Mononuclear cell (primary cell): ENCODE data around the gene STK35. TPM values are rescaled to one million over a fixed set of nuclear protein-coding genes. Genes with fewer than 3 reads are reported as not detected.

Source experiments
- H3K27me3 ChIP-seq: 2 replicates; pipeline ENCODE4 v1.6.0; 2011; ENCODE audit warnings: low read length, control low read depth; ENCODE audit not compliant: insufficient read depth
- H3K4me1 ChIP-seq: 2 replicates; pipeline ENCODE4 v1.5.1; 2011; ENCODE audit warnings: mild to moderate bottlenecking, low read length, control low read depth; ENCODE audit not compliant: insufficient read depth
- H3K4me3 ChIP-seq: 2 replicates; pipeline ENCODE4 v1.5.1; 2011; ENCODE audit warnings: mild to moderate bottlenecking, low read length, moderate library complexity
- H3K9me3 ChIP-seq: 2 replicates; pipeline ENCODE4 v1.5.1; 2011; ENCODE audit warnings: low read depth, mild to moderate bottlenecking, control low read depth, low read length
- total RNA-seq: library from RNA; depleted of rRNA; stranded (reverse); fragments of >200 nt; gene quantifications from one replicate; pipeline ENCODE4 v1.2.3, GENCODE V29; 2012

The STK35 gene
- total RNA-seq, 1 donor, result 30.2 TPM

GRCh38 chr20:2152317-2152716, 50.7 kb downstream of the STK35 start:
- H3K27me3 ChIP-seq, result no peaks in the 10 kb centered on the region
- H3K4me1 ChIP-seq, result no peaks in the 10 kb centered on the region
- no peaks in the 10 kb centered on the region for H3K9me3 ChIP-seq
- no peak overlapping the region for H3K4me3 ChIP-seq

GRCh38 chr20:2153326-2153725, 51.7 kb downstream of the STK35 start:
- Histone ChIP-seq H3K4me1 (no peaks in the 10 kb centered on the region), H3K4me3 (no peak overlapping the region), H3K27me3 (no peaks in the 10 kb centered on the region), H3K9me3 (no peaks in the 10 kb centered on the region)

- no peaks in the 10 kb centered on the region for H3K27me3 ChIP-seq
- no peaks in the 10 kb centered on the region for H3K9me3 ChIP-seq
- no peaks in the 10 kb centered on the region for H3K4me1 ChIP-seq
- H3K4me3 ChIP-seq, result no peak overlapping the region
Measured at GRCh38 chr20:2156224-2156623, 54.6 kb downstream of the STK35 start.

GRCh38 chr20:2156666-2157624, 55.3 kb downstream of the STK35 start:
- Histone ChIP-seq H3K27me3 (no peaks in the 10 kb centered on the region), H3K4me1 (no peaks in the 10 kb centered on the region), H3K4me3 (no peak overlapping the region), H3K9me3 (no peaks in the 10 kb centered on the region)

GRCh38 chr20:2162125-2162822, 60.6 kb downstream of the STK35 start:
- Histone ChIP-seq H3K4me3 (no peak overlapping the region), H3K27me3 (no peaks in the 10 kb centered on the region), H3K9me3 (no peaks in the 10 kb centered on the region), H3K4me1 (no peaks in the 10 kb centered on the region)

GRCh38 chr20:2162823-2163166, 61.2 kb downstream of the STK35 start:
- no peaks in the 10 kb centered on the region for H3K4me1 ChIP-seq
- no peak overlapping the region for H3K4me3 ChIP-seq
- H3K27me3 ChIP-seq, result no peaks in the 10 kb centered on the region
- H3K9me3 ChIP-seq, result no peaks in the 10 kb centered on the region

GRCh38 chr20:2163312-2163711, 61.7 kb downstream of the STK35 start:
- Histone ChIP-seq H3K27me3 (no peaks in the 10 kb centered on the region), H3K4me1 (no peaks in the 10 kb centered on the region), H3K9me3 (no peaks in the 10 kb centered on the region), H3K4me3 (no peak overlapping the region)

- no peaks in the 10 kb centered on the region for H3K27me3 ChIP-seq
- H3K4me1 ChIP-seq, result no peaks in the 10 kb centered on the region
- H3K9me3 ChIP-seq, result no peaks in the 10 kb centered on the region
- H3K4me3 ChIP-seq, result no peak overlapping the region
Measured at GRCh38 chr20:2163757-2164156, 62.1 kb downstream of the STK35 start.

GRCh38 chr20:2164421-2164820, 62.8 kb downstream of the STK35 start:
- H3K27me3 ChIP-seq, result no peaks in the 10 kb centered on the region
- no peak overlapping the region for H3K4me3 ChIP-seq
- no peaks in the 10 kb centered on the region for H3K9me3 ChIP-seq
- H3K4me1 ChIP-seq, result no peaks in the 10 kb centered on the region

GRCh38 chr20:2164966-2165365, 63.3 kb downstream of the STK35 start:
- no peaks in the 10 kb centered on the region for H3K9me3 ChIP-seq
- no peaks in the 10 kb centered on the region for H3K27me3 ChIP-seq
- no peak overlapping the region for H3K4me3 ChIP-seq
- no peaks in the 10 kb centered on the region for H3K4me1 ChIP-seq

GRCh38 chr20:2165871-2166270, 64.2 kb downstream of the STK35 start:
- Histone ChIP-seq H3K9me3 (no peaks in the 10 kb centered on the region), H3K4me3 (no peak overlapping the region), H3K4me1 (no peaks in the 10 kb centered on the region), H3K27me3 (no peaks in the 10 kb centered on the region)

- no peaks in the 10 kb centered on the region for H3K9me3 ChIP-seq
- no peak overlapping the region for H3K4me3 ChIP-seq
- H3K4me1 ChIP-seq, result no peaks in the 10 kb centered on the region
- H3K27me3 ChIP-seq, result no peaks in the 10 kb centered on the region
Measured at GRCh38 chr20:2167112-2167511, 65.5 kb downstream of the STK35 start.

GRCh38 chr20:2168946-2169345, 67.3 kb downstream of the STK35 start:
- H3K9me3 ChIP-seq, result no peaks in the 10 kb centered on the region
- no peaks in the 10 kb centered on the region for H3K4me1 ChIP-seq
- no peaks in the 10 kb centered on the region for H3K27me3 ChIP-seq
- no peak overlapping the region for H3K4me3 ChIP-seq

GRCh38 chr20:2169456-2170088, 67.9 kb downstream of the STK35 start:
- Histone ChIP-seq H3K9me3 (no peaks in the 10 kb centered on the region), H3K4me3 (no peak overlapping the region), H3K4me1 (no peaks in the 10 kb centered on the region), H3K27me3 (no peaks in the 10 kb centered on the region)

- H3K27me3 ChIP-seq, result no peaks in the 10 kb centered on the region
- no peaks in the 10 kb centered on the region for H3K9me3 ChIP-seq
- H3K4me1 ChIP-seq, result no peaks in the 10 kb centered on the region
- no peak overlapping the region for H3K4me3 ChIP-seq
Measured at GRCh38 chr20:2170404-2170803, 68.8 kb downstream of the STK35 start.
